Measurements from ENCODE around the gene SCIMP.

- TF ChIP-seq ZBTB33 (IDR thresholded peaks at IDR 0.05; ENCODE audit: borderline replicate concordance, low read depth) (no peak), CTCF (IDR thresholded peaks at IDR 0.05) (no peak), EP300 (IDR thresholded peaks at IDR 0.05; ENCODE audit: borderline replicate concordance in 1 of 2, low read depth in 1 of 2, low read length in 1 of 2) (no peak), USF1 (IDR thresholded peaks at IDR 0.05; ENCODE audit: borderline replicate concordance, low read depth) (no peak), CHD2 (IDR thresholded peaks at IDR 0.05; ENCODE audit: low read length, partially characterized antibody) (no peak), JUND (IDR thresholded peaks at IDR 0.05) (no peak), MAX (IDR thresholded peaks at IDR 0.05; ENCODE audit: low read depth) (no peak), PBX3 (IDR thresholded peaks at IDR 0.05) (no peak), EZH2phosphoT487 (IDR thresholded peaks at IDR 0.05; ENCODE audit: borderline replicate concordance, low read depth) (no peak), YY1 (IDR thresholded peaks at IDR 0.05; ENCODE audit: low read depth) (no peak), FOXJ3 (CRISPR knock-in tag; IDR thresholded peaks at IDR 0.05) (no peak), POLR2AphosphoS5 (IDR thresholded peaks at IDR 0.05; ENCODE audit: low read depth, low read length) (no peak), TAF1 (IDR thresholded peaks at IDR 0.05; ENCODE audit: borderline replicate concordance, low read depth, low read length) (no peak)
Measured at GRCh38 chr17:5184288-5184687, 50.4 kb downstream of the SCIMP start.
